ENCODE measurements around the gene RFX3.

RFX3 gene

DNA sequence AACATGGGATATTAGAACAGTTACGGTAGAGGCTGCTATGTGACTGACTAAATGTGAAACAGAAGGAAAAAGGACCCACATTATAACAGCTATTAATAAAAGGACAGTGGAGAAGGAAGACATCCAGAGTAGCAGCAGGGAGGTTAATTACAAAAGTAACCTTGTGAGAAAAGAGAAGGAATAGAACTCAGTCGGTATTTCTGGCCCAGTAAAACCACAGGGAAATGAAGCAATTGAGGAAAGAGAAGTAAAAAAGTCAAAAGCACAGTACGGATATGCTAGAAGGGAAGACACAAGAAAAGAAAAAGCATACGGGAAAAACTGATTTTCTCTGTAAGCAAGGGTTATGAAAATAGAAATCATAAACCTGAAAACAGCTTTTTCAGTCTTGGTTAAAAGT, 164.7 kb downstream of the RFX3 start:
- no peak overlapping the region for H3K27ac ChIP-seq (ENCODE audit: low read depth, low read length)
- TF ChIP-seq, protein P1, sequence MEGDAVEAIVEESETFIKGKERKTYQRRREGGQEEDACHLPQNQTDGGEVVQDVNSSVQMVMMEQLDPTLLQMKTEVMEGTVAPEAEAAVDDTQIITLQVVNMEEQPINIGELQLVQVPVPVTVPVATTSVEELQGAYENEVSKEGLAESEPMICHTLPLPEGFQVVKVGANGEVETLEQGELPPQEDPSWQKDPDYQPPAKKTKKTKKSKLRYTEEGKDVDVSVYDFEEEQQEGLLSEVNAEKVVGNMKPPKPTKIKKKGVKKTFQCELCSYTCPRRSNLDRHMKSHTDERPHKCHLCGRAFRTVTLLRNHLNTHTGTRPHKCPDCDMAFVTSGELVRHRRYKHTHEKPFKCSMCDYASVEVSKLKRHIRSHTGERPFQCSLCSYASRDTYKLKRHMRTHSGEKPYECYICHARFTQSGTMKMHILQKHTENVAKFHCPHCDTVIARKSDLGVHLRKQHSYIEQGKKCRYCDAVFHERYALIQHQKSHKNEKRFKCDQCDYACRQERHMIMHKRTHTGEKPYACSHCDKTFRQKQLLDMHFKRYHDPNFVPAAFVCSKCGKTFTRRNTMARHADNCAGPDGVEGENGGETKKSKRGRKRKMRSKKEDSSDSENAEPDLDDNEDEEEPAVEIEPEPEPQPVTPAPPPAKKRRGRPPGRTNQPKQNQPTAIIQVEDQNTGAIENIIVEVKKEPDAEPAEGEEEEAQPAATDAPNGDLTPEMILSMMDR (IDR thresholded peaks at IDR 0.05; ENCODE audit: low read depth, low read length, poor library complexity, severe bottlenecking), result no peak
- TF ChIP-seq EZH2phosphoT487 (IDR thresholded peaks at IDR 0.05; ENCODE audit: borderline replicate concordance, low read length), result no peak

DNA sequence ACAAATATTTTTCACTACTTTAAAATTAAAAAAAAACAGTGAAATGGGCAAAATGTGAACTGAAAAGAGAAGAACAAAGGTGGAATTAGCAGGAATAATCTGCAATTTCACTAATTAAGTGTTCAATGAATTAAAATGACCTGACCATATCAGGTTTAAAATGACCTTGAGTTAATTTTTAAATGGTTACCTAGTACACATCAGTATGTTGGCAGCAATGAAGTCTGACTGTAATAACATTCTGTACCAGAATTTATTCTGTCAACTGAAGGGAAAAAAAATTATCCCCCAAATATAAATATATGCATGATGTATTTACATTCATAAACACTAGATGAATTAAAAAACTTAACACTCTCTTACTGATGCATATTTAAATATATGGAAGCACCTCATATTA, 165.6 kb downstream of the RFX3 start:
- H3K79me2 ChIP-seq (ENCODE audit: control insufficient read depth, low read length), result no peaks in the 10 kb centered on the region
- no peak overlapping the region for H3K4me2 ChIP-seq (ENCODE audit: low read length)
- no peaks in the 10 kb centered on the region for H3K36me3 ChIP-seq (ENCODE audit: control insufficient read depth, low read length)
- no peaks in the 10 kb centered on the region for H3K9me2 ChIP-seq (replicated peaks; ENCODE audit: control insufficient read depth, low read length)
- no peak overlapping the region for H3K4me3 ChIP-seq (ENCODE audit: low read length)
- no peaks in the 10 kb centered on the region for H3K27me3 ChIP-seq (ENCODE audit: control insufficient read depth, low read length)
- TF ChIP-seq, protein P1 (IDR thresholded peaks at IDR 0.05; ENCODE audit: low read depth, low read length, poor library complexity, severe bottlenecking), result no peak
- TF ChIP-seq EZH2phosphoT487 (IDR thresholded peaks at IDR 0.05; ENCODE audit: borderline replicate concordance, low read length), result no peak
- H3K27ac ChIP-seq (ENCODE audit: low read depth, low read length), result no peak overlapping the region
- H4K20me1 ChIP-seq (ENCODE audit: control insufficient read depth, insufficient read depth, low read depth, low read length), result 0 out of 2 replicates have a peak, but pooled peaks cover 2% of the 10 kb centered on the region
- H3K4me1 ChIP-seq (ENCODE audit: control insufficient read depth, low read length), result no peaks in the 10 kb centered on the region
- H3K9me3 ChIP-seq (ENCODE audit: control insufficient read depth, insufficient read depth, low read length), result no peaks in the 10 kb centered on the region
- 0 out of 2 replicates have a peak, but pooled peaks cover 2% of the 10 kb centered on the region for H3F3A ChIP-seq (ENCODE audit: control insufficient read depth, insufficient read depth)

More for the DNA sequence above, 164.7 kb downstream of the RFX3 start:
- H3F3A ChIP-seq (ENCODE audit: control insufficient read depth, insufficient read depth), result 0 out of 2 replicates have a peak, but pooled peaks cover 2% of the 10 kb centered on the region
- H3K4me3 ChIP-seq (ENCODE audit: low read length), result no peak overlapping the region
- H3K4me1 ChIP-seq (ENCODE audit: control insufficient read depth, low read length), result no peaks in the 10 kb centered on the region
- H3K9me2 ChIP-seq (replicated peaks; ENCODE audit: control insufficient read depth, low read length), result no peaks in the 10 kb centered on the region
- H4K20me1 ChIP-seq (ENCODE audit: control insufficient read depth, insufficient read depth, low read depth, low read length), result 0 out of 2 replicates have a peak, but pooled peaks cover 2% of the 10 kb centered on the region
- no peaks in the 10 kb centered on the region for H3K36me3 ChIP-seq (ENCODE audit: control insufficient read depth, low read length)
- H3K79me2 ChIP-seq (ENCODE audit: control insufficient read depth, low read length), result no peaks in the 10 kb centered on the region
- H3K4me2 ChIP-seq (ENCODE audit: low read length), result no peak overlapping the region
- no peaks in the 10 kb centered on the region for H3K27me3 ChIP-seq (ENCODE audit: control insufficient read depth, low read length)
- no peaks in the 10 kb centered on the region for H3K9me3 ChIP-seq (ENCODE audit: control insufficient read depth, insufficient read depth, low read length)

DNA sequence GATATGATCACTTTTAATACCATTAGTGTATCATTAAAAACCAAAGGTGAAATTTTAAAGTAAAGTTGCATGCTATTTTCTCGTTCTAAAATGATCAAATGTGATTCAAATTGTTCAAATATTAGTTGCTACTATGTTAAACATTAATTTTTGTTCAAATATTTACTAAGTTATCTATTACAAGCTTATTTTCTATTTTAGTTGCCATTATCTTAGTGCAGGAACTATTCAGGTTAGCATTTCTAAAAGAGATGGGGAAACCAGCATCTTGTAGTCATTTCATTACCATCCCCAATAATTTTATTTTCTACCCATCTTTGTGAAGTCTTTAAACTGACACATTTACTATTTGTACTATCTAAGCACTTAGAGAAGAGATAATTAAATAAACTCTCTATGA, 166.0 kb downstream of the RFX3 start:
- Histone ChIP-seq H3K9me3 (ENCODE audit: control insufficient read depth, insufficient read depth, low read length) (no peaks in the 10 kb centered on the region), H3K27me3 (ENCODE audit: control insufficient read depth, low read length) (no peaks in the 10 kb centered on the region), H3K9me2 (replicated peaks; ENCODE audit: control insufficient read depth, low read length) (no peaks in the 10 kb centered on the region), H4K20me1 (ENCODE audit: control insufficient read depth, insufficient read depth, low read depth, low read length) (0 out of 2 replicates have a peak, but pooled peaks cover 2% of the 10 kb centered on the region), H3K4me2 (ENCODE audit: low read length) (no peak overlapping the region), H3K27ac (ENCODE audit: low read depth, low read length) (no peak overlapping the region), H3F3A (ENCODE audit: control insufficient read depth, insufficient read depth) (0 out of 2 replicates have a peak, but pooled peaks cover 2% of the 10 kb centered on the region), H3K4me3 (ENCODE audit: low read length) (no peak overlapping the region), H3K4me1 (ENCODE audit: control insufficient read depth, low read length) (no peaks in the 10 kb centered on the region), H3K36me3 (ENCODE audit: control insufficient read depth, low read length) (no peaks in the 10 kb centered on the region), H3K79me2 (ENCODE audit: control insufficient read depth, low read length) (no peaks in the 10 kb centered on the region)
- no peak for TF ChIP-seq EZH2phosphoT487 (IDR thresholded peaks at IDR 0.05; ENCODE audit: borderline replicate concordance, low read length)
- TF ChIP-seq, protein P1 (IDR thresholded peaks at IDR 0.05; ENCODE audit: low read depth, low read length, poor library complexity, severe bottlenecking), result no peak

All from DOHH2 (cell line).